ENCODE measurements around the gene PKMYT1.

PKMYT1 gene

GRCh38 chr16:3003582-3004270 lies 23.5 kb upstream of the PKMYT1 start:
- Histone ChIP-seq H3K36me3 (ENCODE audit: control insufficient read depth, insufficient read depth, low read length) (no peaks in the 10 kb centered on the region), H3K9ac (ENCODE audit: low read length) (no peak overlapping the region), H3K4me3 (ENCODE audit: low read length) (no peak overlapping the region), H3K4me1 (ENCODE audit: control insufficient read depth, insufficient read depth, low read length) (no peaks in the 10 kb centered on the region), H3K27me3 (ENCODE audit: control insufficient read depth, insufficient read depth, low read length) (peaks cover 7% of the 10 kb centered on the region), H3K27ac (ENCODE audit: low read depth, low read length) (no peak overlapping the region)

DNA sequence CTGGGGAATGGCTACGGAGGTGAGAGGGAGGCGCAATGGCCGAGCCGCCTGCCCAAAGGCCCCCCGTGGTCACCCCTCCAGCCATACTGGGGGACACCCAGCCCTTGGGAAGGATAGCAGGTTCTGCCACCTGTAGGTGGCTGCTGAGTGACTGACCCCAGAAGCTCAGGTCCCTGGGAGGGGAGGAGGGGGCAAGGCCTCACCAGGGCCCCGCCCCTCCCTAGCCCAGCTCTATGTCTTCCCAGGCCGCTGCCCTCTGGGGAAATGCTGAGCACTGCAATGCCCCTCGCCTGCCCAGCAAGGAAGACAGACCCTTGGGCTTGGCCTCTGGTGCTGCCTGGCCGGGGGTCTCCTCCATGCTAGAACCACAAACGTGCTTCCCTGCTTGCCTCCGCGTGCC lies 21.1 kb upstream of the PKMYT1 start:
- Histone ChIP-seq H3K4me3 (ENCODE audit: low read length) (no peak overlapping the region), H3K27ac (ENCODE audit: low read depth, low read length) (no peak overlapping the region), H3K9ac (ENCODE audit: low read length) (no peak overlapping the region), H3K27me3 (ENCODE audit: control insufficient read depth, insufficient read depth, low read length) (peaks cover 3% of the 10 kb centered on the region), H3K4me1 (ENCODE audit: control insufficient read depth, insufficient read depth, low read length) (no peaks in the 10 kb centered on the region), H3K36me3 (ENCODE audit: control insufficient read depth, insufficient read depth, low read length) (no peaks in the 10 kb centered on the region)

DNA sequence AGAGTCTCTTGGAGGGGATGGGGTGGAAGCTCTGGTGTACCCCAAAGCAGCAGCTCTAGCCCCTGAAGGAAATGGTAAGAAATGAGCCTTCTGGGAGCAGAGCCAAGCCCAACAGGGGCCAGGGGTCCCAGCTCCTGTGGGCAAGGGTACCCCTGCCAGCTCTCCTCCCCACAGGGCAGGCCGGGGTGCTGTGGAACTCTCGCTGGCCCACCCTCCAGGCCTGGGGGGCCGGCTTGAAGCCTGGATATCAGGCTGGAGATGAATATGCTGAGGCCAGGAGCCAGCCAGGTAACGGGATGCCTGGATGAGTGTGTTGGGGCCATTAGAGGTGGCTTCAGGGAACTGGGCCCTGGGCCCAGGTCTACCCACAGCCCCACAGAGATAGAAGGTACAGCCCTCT lies 20.3 kb upstream of the PKMYT1 start:
- Histone ChIP-seq H3K4me1 (ENCODE audit: control insufficient read depth, insufficient read depth, low read length) (no peaks in the 10 kb centered on the region), H3K4me3 (ENCODE audit: low read length) (no peak overlapping the region), H3K27ac (ENCODE audit: low read depth, low read length) (no peak overlapping the region), H3K9ac (ENCODE audit: low read length) (no peak overlapping the region), H3K36me3 (ENCODE audit: control insufficient read depth, insufficient read depth, low read length) (no peaks in the 10 kb centered on the region), H3K27me3 (ENCODE audit: control insufficient read depth, insufficient read depth, low read length) (peaks cover 3% of the 10 kb centered on the region)

DNA sequence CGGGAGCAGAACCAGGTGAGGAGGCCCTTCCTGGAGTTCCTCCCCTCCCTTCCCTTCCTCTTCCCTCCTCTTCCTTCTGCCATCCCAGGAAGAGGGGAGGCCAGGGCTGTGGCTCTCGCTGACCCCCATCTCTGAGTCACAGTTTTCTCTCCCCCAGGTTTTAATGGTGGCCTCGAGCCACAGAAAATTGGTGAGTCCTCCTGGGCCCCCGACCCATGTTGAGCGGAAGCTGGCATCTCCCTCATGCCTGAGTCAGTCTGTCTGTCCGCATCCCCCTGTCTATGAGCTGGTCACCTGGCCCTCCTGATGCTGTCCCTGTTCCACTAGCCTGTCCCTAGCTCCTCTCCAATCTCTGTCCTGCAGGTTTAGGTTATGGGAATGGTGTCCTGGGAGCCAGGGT lies 19.7 kb upstream of the PKMYT1 start:
- H3K27ac ChIP-seq (ENCODE audit: low read depth, low read length): no peak overlapping the region
- peaks cover 3% of the 10 kb centered on the region for H3K27me3 ChIP-seq (ENCODE audit: control insufficient read depth, insufficient read depth, low read length)
- no peak overlapping the region for H3K4me3 ChIP-seq (ENCODE audit: low read length)
- H3K36me3 ChIP-seq (ENCODE audit: control insufficient read depth, insufficient read depth, low read length): no peaks in the 10 kb centered on the region
- no peak overlapping the region for H3K9ac ChIP-seq (ENCODE audit: low read length)
- H3K4me1 ChIP-seq (ENCODE audit: control insufficient read depth, insufficient read depth, low read length): no peaks in the 10 kb centered on the region

DNA sequence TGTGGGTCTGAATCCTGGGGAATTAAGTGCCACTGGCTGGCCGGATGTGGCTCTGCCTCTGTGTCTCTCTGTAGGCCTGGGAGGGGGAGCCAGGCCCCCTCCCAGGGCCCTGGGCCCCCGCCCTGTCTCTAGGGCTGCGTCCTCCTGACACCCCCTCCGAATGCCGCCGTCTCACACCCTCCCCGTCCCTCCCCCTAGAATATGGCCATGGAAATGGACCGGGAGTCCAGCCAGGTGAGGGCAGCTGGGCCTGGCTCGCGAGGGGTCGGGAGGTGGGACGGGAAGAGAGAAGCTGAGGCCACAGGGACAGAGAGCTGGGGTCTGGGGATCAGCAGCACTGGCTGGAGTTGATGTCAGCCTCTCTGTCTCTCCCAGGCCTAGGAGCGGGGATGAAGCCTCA lies 16.1 kb upstream of the PKMYT1 start:
- Histone ChIP-seq H3K4me3 (ENCODE audit: low read length) (no peak overlapping the region), H3K4me1 (ENCODE audit: control insufficient read depth, insufficient read depth, low read length) (no peaks in the 10 kb centered on the region), H3K27ac (ENCODE audit: low read depth, low read length) (no peak overlapping the region), H3K9ac (ENCODE audit: low read length) (no peak overlapping the region), H3K27me3 (ENCODE audit: control insufficient read depth, insufficient read depth, low read length) (peaks cover 3% of the 10 kb centered on the region), H3K36me3 (ENCODE audit: control insufficient read depth, insufficient read depth, low read length) (no peaks in the 10 kb centered on the region)

GRCh38 chr16:2992383-2993081 lies 12.3 kb upstream of the PKMYT1 start:
- no peaks in the 10 kb centered on the region for H3K27me3 ChIP-seq (ENCODE audit: control insufficient read depth, insufficient read depth, low read length)
- no peaks in the 10 kb centered on the region for H3K36me3 ChIP-seq (ENCODE audit: control insufficient read depth, insufficient read depth, low read length)
- H3K4me3 ChIP-seq (ENCODE audit: low read length): no peak overlapping the region
- H3K9ac ChIP-seq (ENCODE audit: low read length): no peak overlapping the region
- no peak overlapping the region for H3K27ac ChIP-seq (ENCODE audit: low read depth, low read length)
- H3K4me1 ChIP-seq (ENCODE audit: control insufficient read depth, insufficient read depth, low read length): no peaks in the 10 kb centered on the region

- Histone ChIP-seq H3K36me3 (ENCODE audit: control insufficient read depth, insufficient read depth, low read length) (no peaks in the 10 kb centered on the region), H3K9ac (ENCODE audit: low read length) (no peak overlapping the region), H3K27me3 (ENCODE audit: control insufficient read depth, insufficient read depth, low read length) (no peaks in the 10 kb centered on the region), H3K4me1 (ENCODE audit: control insufficient read depth, insufficient read depth, low read length) (no peaks in the 10 kb centered on the region), H3K4me3 (ENCODE audit: low read length) (no peak overlapping the region), H3K27ac (ENCODE audit: low read depth, low read length) (no peak overlapping the region)
These were observed 11.5 kb upstream of the PKMYT1 start for GRCh38 chr16:2991566-2992261.

- no peaks in the 10 kb centered on the region for H3K4me1 ChIP-seq (ENCODE audit: control insufficient read depth, insufficient read depth, low read length)
- no peak overlapping the region for H3K4me3 ChIP-seq (ENCODE audit: low read length)
- H3K9ac ChIP-seq (ENCODE audit: low read length): no peak overlapping the region
- H3K36me3 ChIP-seq (ENCODE audit: control insufficient read depth, insufficient read depth, low read length): no peaks in the 10 kb centered on the region
- H3K27me3 ChIP-seq (ENCODE audit: control insufficient read depth, insufficient read depth, low read length): no peaks in the 10 kb centered on the region
- H3K27ac ChIP-seq (ENCODE audit: low read depth, low read length): no peak overlapping the region
These were observed 10.6 kb upstream of the PKMYT1 start for GRCh38 chr16:2990891-2991290.

GRCh38 chr16:2988590-2989099 lies 8.4 kb upstream of the PKMYT1 start:
- H3K4me3 ChIP-seq (ENCODE audit: low read length): no peak overlapping the region
- H3K27ac ChIP-seq (ENCODE audit: low read depth, low read length): no peak overlapping the region
- no peaks in the 10 kb centered on the region for H3K4me1 ChIP-seq (ENCODE audit: control insufficient read depth, insufficient read depth, low read length)
- H3K27me3 ChIP-seq (ENCODE audit: control insufficient read depth, insufficient read depth, low read length): no peaks in the 10 kb centered on the region
- H3K9ac ChIP-seq (ENCODE audit: low read length): no peak overlapping the region
- H3K36me3 ChIP-seq (ENCODE audit: control insufficient read depth, insufficient read depth, low read length): no peaks in the 10 kb centered on the region

DNA sequence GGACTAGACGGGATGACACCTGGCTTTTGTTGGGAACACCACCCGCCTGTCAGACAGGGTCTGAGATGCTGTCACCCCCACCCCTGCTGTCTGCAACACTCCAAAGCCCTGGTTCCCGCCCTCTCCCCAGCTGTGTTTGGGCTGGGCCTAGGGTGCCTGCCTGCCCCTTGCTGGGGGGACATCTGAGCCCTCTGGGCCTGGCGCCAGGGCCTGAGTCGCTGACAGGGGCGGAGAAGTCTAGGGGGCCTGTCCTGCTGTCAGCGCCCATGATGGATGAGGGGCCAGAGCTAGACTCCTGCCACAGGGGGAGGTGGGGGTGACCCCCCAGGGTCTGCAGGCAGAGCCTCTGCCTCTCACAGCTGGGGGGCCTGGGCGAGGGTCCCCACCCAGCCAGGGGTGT lies 7.6 kb upstream of the PKMYT1 start:
- H3K36me3 ChIP-seq (ENCODE audit: control insufficient read depth, insufficient read depth, low read length): no peaks in the 10 kb centered on the region
- H3K27ac ChIP-seq (ENCODE audit: low read depth, low read length): no peak overlapping the region
- H3K4me3 ChIP-seq (ENCODE audit: low read length): no peak overlapping the region
- H3K27me3 ChIP-seq (ENCODE audit: control insufficient read depth, insufficient read depth, low read length): no peaks in the 10 kb centered on the region
- no peak overlapping the region for H3K9ac ChIP-seq (ENCODE audit: low read length)
- H3K4me1 ChIP-seq (ENCODE audit: control insufficient read depth, insufficient read depth, low read length): no peaks in the 10 kb centered on the region

DNA sequence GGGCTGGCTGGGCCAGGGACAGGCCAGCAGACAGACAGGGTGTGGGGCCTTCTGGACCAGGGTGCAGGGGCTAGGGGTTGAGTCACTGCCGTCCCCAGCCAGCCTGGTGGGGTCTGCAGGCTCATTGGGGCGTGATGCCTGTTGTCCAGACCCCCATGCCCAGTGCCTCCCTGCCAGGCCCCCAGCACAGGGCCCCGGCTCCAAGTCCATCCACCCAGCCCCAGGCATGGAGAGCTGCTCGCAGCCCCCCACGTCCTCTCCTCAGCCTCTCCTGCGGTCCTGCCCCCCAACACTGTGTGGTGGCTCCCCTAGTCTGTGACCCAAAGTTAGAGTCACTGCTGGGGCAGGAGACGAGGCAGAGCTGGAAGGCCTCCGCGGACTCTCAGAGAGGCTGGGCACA lies 7.0 kb upstream of the PKMYT1 start:
- no peak overlapping the region for H3K4me3 ChIP-seq (ENCODE audit: low read length)
- no peak overlapping the region for H3K9ac ChIP-seq (ENCODE audit: low read length)
- no peaks in the 10 kb centered on the region for H3K36me3 ChIP-seq (ENCODE audit: control insufficient read depth, insufficient read depth, low read length)
- no peak overlapping the region for H3K27ac ChIP-seq (ENCODE audit: low read depth, low read length)
- no peaks in the 10 kb centered on the region for H3K4me1 ChIP-seq (ENCODE audit: control insufficient read depth, insufficient read depth, low read length)
- H3K27me3 ChIP-seq (ENCODE audit: control insufficient read depth, insufficient read depth, low read length): no peaks in the 10 kb centered on the region

GRCh38 chr16:2986623-2987188 lies 6.5 kb upstream of the PKMYT1 start:
- Histone ChIP-seq H3K27ac (ENCODE audit: low read depth, low read length) (no peak overlapping the region), H3K27me3 (ENCODE audit: control insufficient read depth, insufficient read depth, low read length) (no peaks in the 10 kb centered on the region), H3K4me1 (ENCODE audit: control insufficient read depth, insufficient read depth, low read length) (no peaks in the 10 kb centered on the region), H3K9ac (ENCODE audit: low read length) (no peak overlapping the region), H3K36me3 (ENCODE audit: control insufficient read depth, insufficient read depth, low read length) (no peaks in the 10 kb centered on the region), H3K4me3 (ENCODE audit: low read length) (no peak overlapping the region)
